ENCODE data around the gene FBLN7. TPM values are rescaled to one million over a fixed set of nuclear protein-coding genes. Genes with fewer than 3 reads are reported as not detected.

FBLN7 gene
- total and polyA plus RNA-seq, 4 donors: 0.60 to 2.4 (median 1.9) TPM

DNA sequence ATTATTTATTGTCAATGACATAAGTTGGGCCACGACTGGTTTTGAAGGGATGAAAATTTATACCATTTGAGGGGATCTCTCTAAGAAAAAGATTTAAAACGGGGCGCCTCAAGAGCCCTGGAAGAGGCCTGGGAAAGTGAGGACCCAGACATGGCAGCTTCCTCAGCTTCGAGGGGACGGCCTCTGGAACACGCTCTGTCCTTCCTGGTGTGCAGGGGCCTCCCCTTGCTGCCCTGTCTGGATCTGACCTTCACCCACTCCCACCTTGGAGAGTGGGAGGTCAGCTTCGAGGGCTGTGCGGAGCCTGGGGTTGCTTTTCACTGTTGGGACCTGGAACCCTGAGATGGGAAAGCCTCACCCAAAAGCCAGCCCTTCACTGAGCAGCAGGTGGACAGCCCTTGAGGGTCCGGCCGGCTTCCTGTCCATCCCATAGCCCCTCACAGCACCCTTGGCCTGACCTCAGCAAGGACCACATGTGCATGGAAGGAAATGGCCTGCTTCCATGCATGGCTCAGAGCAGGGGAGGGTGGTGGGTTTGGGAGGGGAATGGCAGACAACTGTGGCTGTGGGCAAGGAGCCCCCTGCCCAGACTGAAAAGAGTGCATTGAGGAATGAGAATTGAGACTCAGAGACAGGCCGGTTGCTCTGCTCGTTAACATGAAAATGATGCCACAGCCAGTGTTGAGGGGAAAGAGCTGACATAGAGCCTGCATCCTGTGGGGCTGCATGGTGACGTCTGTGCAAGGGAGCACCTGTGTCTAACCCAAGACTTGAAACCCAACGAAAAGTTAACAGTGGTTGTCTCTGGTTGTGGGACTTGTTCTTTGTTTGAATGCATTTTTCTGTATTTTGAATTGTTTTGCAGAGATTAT is 16.3 kb downstream of the FBLN7 start:
- 95% methylated on average over 14 of the region's 14 CpGs for WGBS

More for the DNA sequence above, 16.3 kb downstream of the FBLN7 start:
- no peak overlapping the region for H3K9ac ChIP-seq (ENCODE audit: low read depth in 1 of 2, low read length in 2 of 2)
- no peaks in the 10 kb centered on the region for H3K9me3 ChIP-seq (ENCODE audit: control insufficient read depth in 4 of 4, low read length in 3 of 4)
- H3K36me3 ChIP-seq (ENCODE audit: control insufficient read depth in 4 of 4, insufficient read depth in 3 of 4, low read depth in 1 of 4, low read length in 3 of 4): no peaks in the 10 kb centered on the region
- no peaks in the 10 kb centered on the region for H3K27me3 ChIP-seq (ENCODE audit: control insufficient read depth in 4 of 4, insufficient read depth in 4 of 4, low read length in 3 of 4)
- H3K27ac ChIP-seq (ENCODE audit: low read depth in 1 of 2, low read length in 2 of 2): no peak overlapping the region
- TF ChIP-seq JUND (IDR thresholded peaks at IDR 0.05): no peak
- TF ChIP-seq, protein P1, sequence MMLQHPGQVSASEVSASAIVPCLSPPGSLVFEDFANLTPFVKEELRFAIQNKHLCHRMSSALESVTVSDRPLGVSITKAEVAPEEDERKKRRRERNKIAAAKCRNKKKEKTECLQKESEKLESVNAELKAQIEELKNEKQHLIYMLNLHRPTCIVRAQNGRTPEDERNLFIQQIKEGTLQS (IDR thresholded peaks at IDR 0.05): no peak
- no peak for TF ChIP-seq RXRA (IDR thresholded peaks at IDR 0.05)
- TF ChIP-seq SP1 (IDR thresholded peaks at IDR 0.05): no peak
- TF ChIP-seq HNF4A (conservative IDR thresholded peaks at IDR 0.05): no peak
- TF ChIP-seq FOXA1 (IDR thresholded peaks at IDR 0.05): no peak
- TF ChIP-seq RAD21 (IDR thresholded peaks at IDR 0.05): no peak
- no peak for TF ChIP-seq EGR1 (IDR thresholded peaks at IDR 0.05; ENCODE audit: low read depth in 2 of 2)
- TF ChIP-seq, protein P2, sequence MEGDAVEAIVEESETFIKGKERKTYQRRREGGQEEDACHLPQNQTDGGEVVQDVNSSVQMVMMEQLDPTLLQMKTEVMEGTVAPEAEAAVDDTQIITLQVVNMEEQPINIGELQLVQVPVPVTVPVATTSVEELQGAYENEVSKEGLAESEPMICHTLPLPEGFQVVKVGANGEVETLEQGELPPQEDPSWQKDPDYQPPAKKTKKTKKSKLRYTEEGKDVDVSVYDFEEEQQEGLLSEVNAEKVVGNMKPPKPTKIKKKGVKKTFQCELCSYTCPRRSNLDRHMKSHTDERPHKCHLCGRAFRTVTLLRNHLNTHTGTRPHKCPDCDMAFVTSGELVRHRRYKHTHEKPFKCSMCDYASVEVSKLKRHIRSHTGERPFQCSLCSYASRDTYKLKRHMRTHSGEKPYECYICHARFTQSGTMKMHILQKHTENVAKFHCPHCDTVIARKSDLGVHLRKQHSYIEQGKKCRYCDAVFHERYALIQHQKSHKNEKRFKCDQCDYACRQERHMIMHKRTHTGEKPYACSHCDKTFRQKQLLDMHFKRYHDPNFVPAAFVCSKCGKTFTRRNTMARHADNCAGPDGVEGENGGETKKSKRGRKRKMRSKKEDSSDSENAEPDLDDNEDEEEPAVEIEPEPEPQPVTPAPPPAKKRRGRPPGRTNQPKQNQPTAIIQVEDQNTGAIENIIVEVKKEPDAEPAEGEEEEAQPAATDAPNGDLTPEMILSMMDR (IDR thresholded peaks at IDR 0.05; ENCODE audit: low read depth, low read length, missing input control): no peak
- TF ChIP-seq, protein P3, sequence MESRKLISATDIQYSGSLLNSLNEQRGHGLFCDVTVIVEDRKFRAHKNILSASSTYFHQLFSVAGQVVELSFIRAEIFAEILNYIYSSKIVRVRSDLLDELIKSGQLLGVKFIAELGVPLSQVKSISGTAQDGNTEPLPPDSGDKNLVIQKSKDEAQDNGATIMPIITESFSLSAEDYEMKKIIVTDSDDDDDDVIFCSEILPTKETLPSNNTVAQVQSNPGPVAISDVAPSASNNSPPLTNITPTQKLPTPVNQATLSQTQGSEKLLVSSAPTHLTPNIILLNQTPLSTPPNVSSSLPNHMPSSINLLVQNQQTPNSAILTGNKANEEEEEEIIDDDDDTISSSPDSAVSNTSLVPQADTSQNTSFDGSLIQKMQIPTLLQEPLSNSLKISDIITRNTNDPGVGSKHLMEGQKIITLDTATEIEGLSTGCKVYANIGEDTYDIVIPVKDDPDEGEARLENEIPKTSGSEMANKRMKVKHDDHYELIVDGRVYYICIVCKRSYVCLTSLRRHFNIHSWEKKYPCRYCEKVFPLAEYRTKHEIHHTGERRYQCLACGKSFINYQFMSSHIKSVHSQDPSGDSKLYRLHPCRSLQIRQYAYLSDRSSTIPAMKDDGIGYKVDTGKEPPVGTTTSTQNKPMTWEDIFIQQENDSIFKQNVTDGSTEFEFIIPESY (IDR thresholded peaks at IDR 0.05): no peak
- TF ChIP-seq HNF4G (IDR thresholded peaks at IDR 0.05): no peak
- no peak for TF ChIP-seq GABPA (IDR thresholded peaks at IDR 0.05 in 1 of 2, conservative IDR thresholded peaks at IDR 0.05 in 1 of 2)
- no peak for TF ChIP-seq TAF1 (conservative IDR thresholded peaks at IDR 0.05)
- TF ChIP-seq, protein P4, sequence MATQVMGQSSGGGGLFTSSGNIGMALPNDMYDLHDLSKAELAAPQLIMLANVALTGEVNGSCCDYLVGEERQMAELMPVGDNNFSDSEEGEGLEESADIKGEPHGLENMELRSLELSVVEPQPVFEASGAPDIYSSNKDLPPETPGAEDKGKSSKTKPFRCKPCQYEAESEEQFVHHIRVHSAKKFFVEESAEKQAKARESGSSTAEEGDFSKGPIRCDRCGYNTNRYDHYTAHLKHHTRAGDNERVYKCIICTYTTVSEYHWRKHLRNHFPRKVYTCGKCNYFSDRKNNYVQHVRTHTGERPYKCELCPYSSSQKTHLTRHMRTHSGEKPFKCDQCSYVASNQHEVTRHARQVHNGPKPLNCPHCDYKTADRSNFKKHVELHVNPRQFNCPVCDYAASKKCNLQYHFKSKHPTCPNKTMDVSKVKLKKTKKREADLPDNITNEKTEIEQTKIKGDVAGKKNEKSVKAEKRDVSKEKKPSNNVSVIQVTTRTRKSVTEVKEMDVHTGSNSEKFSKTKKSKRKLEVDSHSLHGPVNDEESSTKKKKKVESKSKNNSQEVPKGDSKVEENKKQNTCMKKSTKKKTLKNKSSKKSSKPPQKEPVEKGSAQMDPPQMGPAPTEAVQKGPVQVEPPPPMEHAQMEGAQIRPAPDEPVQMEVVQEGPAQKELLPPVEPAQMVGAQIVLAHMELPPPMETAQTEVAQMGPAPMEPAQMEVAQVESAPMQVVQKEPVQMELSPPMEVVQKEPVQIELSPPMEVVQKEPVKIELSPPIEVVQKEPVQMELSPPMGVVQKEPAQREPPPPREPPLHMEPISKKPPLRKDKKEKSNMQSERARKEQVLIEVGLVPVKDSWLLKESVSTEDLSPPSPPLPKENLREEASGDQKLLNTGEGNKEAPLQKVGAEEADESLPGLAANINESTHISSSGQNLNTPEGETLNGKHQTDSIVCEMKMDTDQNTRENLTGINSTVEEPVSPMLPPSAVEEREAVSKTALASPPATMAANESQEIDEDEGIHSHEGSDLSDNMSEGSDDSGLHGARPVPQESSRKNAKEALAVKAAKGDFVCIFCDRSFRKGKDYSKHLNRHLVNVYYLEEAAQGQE (IDR thresholded peaks at IDR 0.05): no peak
- TF ChIP-seq, protein P5, sequence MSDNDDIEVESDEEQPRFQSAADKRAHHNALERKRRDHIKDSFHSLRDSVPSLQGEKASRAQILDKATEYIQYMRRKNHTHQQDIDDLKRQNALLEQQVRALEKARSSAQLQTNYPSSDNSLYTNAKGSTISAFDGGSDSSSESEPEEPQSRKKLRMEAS (IDR thresholded peaks at IDR 0.05): no peak
- TF ChIP-seq NR2F2 (IDR thresholded peaks at IDR 0.05): no peak
- no peak for TF ChIP-seq FOXA2 (IDR thresholded peaks at IDR 0.05)
- TF ChIP-seq YY1 (IDR thresholded peaks at IDR 0.05): no peak
- H3K4me1 ChIP-seq (ENCODE audit: control insufficient read depth in 4 of 4, insufficient read depth in 4 of 4, low read length in 3 of 4): peaks cover 0 to 9% (median 0%) of the 10 kb centered on the region in 4 donors
- H3K4me3 ChIP-seq (ENCODE audit: low read depth in 1 of 3, low read length in 3 of 3): no peak overlapping the region
- no peak for DNase-seq (ENCODE audit: low spot score)
